GM12873 (cell line): ENCODE measurements around the gene SUSD4.

Experiments used
- CTCF ChIP-seq: IDR thresholded peaks from 2 replicates; pipeline ENCODE4 v1.5.1; 2012; ENCODE audit warnings: low read depth, mild to moderate bottlenecking, moderate library complexity, low read length, control low read depth; ENCODE audit not compliant: insufficient read depth; ENCODE audit errors: missing control alignments

Gene SUSD4

GRCh38 chr1:223326776-223327175, 37.2 kb downstream of the SUSD4 start:
- no peak for TF ChIP-seq CTCF

- no peak for TF ChIP-seq CTCF
Observed at GRCh38 chr1:223323491-223324484, 40.2 kb downstream of the SUSD4 start.

GRCh38 chr1:223322868-223323267, 41.1 kb downstream of the SUSD4 start:
- TF ChIP-seq CTCF, result no peak

- no peak for TF ChIP-seq CTCF
Observed at GRCh38 chr1:223320959-223321358, 43.0 kb downstream of the SUSD4 start.

- no peak for TF ChIP-seq CTCF
Observed at GRCh38 chr1:223319905-223320580, 43.9 kb downstream of the SUSD4 start.

GRCh38 chr1:223319398-223319797, 44.6 kb downstream of the SUSD4 start:
- TF ChIP-seq CTCF, result no peak

- no peak for TF ChIP-seq CTCF
Observed at GRCh38 chr1:223316082-223316481, 47.9 kb downstream of the SUSD4 start.
